EH (cell line): Measurements from ENCODE around the gene INSYN2B.

Source experiments
- DNase-seq: peaks from one replicate; pipeline ENCODE4 v3.0.0-alpha.2; 2015; ENCODE audit warnings: low read depth

The INSYN2B gene

GRCh38 chr5:169980418-169981053 lies at the start of gene INSYN2B:
Gene INSYN2B, minus strand, starts transcription at chr5:169980495. Its CDS starts 96,597 bp downstream, at chr5:169883898.
- DNase-seq, result peak; percentile 87

- no peak for DNase-seq
Measured at GRCh38 chr5:170028124-170028523, 47.8 kb upstream of the INSYN2B start.

GRCh38 chr5:170025853-170026252 lies 45.6 kb upstream of the INSYN2B start:
- DNase-seq, result no peak

GRCh38 chr5:170021506-170021905 lies 41.2 kb upstream of the INSYN2B start:
- no peak for DNase-seq

GRCh38 chr5:170020423-170020822 lies 40.1 kb upstream of the INSYN2B start:
- DNase-seq, result no peak

DNA sequence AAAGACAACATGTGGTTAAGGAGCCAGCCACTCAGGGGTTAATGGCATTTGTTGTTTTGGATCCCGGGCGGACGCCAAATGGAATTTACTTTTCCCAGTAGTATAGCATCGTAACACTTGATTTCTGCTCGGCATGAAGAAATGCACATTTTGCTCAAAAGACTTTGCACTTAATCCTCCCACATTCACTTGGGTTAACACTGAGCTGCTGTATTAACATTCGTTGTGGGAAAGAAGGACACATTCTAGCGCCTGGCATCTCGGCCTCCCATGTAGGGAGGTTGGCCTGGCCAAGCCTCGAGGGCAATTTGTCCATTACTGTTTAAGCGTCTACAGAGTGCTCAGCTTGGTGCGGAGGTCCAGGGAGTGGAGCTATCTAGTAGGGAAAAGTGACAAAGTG lies 32.3 kb upstream of the INSYN2B start:
- DNase-seq, result no peak

DNA sequence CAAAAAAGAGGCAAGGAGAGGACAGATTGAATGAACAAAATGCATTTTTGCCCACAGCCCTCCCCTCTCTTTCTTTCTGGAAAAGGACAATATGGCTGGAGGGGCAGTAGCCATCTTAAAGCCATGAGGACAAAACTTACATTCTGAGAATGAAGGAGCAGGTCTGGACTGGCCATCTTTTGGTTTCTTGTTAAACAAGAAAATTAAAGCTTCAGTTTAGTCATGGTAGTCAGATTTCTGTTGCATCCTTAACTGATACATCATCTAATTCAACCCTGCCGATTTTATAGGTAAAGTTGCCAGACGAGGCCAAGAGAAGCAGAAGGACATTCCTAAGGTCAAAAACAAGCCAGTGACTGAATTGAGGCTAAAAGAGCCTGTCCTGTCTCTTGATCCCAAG lies 31.5 kb upstream of the INSYN2B start:
- DNase-seq, result no peak

DNA sequence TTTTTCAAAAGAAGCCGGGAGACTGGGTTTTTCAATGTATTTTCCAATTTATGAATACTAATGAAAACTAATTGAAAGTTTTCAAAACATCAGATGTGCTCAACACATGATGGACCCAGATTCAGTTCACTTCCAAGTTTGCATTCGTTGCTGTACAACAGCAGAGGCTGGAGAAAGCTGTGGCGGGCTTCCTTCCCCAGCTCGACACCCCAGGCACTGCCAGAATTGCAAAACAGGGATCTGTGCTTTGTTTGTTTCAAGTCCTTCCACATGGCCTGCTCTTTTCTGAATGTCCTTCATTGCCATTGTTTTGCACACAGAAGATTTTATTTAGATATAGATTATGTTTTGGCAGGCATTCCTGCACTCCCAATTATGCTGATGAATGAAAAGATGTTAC lies 30.3 kb upstream of the INSYN2B start:
- DNase-seq, result no peak

GRCh38 chr5:170008376-170008775 lies 28.1 kb upstream of the INSYN2B start:
- no peak for DNase-seq

DNA sequence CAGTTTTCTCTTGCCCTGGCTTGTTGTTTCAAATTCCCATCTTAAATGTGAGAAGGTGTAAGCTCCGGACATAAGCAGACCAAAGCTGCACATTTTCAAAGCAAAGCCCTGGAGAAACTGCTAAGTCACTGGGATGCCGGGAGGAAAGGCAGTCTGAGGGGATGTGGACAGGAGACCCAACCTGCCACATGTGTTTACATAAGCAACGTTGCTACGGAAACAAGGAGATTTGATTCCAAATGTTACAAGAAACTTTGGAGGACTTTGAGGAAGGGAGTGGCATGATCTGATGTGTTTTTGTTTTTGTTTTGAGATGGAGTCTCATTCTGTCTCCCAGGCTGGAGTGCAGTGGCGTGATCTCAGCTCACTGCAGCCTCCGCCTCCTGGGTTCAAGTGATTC lies 25.7 kb upstream of the INSYN2B start:
- DNase-seq, result no peak

DNA sequence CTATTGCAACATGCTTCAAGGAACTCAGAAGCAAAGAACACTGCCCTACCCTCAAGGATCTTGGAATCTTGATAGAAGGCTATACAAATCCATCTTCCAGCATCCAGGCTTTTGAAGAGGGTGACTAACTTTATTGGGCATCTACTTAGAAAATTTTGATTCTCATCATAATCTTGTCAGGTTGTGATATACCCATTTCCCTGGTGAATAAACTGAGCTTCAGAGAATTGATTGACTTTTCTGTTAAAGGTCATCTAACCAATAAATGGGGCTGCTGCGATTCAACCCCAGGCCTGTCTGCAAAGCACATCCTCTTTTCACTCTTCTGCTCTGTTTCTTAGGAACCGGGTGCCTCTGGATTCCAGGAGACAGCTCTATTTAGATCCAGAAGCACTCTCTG lies 19.9 kb upstream of the INSYN2B start:
- no peak for DNase-seq

GRCh38 chr5:169999621-170000020 lies 19.3 kb upstream of the INSYN2B start:
- no peak for DNase-seq

DNA sequence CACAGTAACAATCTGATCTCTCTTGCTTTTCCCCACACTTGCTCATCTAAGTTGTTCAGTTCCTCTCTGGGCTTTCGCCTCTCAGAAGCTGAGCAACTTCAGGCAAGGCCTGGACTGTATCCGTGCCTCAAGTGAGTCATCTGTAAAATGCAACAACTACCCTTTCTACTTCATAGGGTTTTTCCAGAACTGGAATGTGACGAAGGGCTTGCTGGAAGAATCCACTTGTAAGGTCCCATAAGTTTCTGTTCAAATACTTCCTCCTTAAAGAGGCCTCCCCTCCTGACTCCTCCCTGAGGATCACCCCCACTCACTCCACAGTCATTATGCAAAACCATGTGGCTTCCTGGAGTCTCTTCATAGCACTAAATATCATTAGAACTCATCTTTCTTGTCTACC lies 17.5 kb upstream of the INSYN2B start:
- no peak for DNase-seq

GRCh38 chr5:169993485-169993790 lies 13.1 kb upstream of the INSYN2B start:
- DNase-seq, result no peak

DNA sequence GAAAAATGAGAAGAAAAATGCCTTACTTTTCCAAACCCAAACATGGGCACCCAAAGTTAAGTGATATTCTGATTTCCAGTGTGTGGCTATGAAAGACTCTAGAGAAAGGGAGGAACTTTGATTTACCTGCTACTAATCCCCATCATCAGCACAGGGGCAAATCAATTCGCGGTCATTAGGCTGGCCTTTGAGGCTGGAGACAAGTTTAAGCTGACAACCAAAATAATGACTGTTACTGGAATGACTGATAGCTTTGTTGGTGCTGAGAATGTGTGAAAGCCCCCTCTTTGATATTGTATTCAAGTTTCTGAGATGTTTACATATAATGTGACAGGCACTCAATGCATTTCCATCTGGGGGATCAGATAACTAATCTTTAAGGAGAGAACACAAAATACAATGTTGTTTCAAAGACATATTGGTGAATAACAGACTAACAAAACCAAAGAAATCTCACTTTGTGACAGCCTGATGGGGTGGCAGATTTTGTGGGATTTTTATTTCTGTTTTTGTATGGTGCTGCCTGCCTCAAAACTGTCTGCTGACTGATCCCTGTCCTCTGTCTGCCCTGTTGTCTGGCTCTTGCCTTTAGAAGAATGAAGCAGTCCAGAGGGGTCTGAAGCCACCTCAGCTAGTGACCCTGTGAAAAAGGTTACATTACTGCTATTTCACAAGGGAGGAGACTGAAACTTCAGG lies 12.6 kb upstream of the INSYN2B start:
- no peak for DNase-seq

- no peak for DNase-seq
Measured at GRCh38 chr5:169991115-169991869, 11.0 kb upstream of the INSYN2B start.

DNA sequence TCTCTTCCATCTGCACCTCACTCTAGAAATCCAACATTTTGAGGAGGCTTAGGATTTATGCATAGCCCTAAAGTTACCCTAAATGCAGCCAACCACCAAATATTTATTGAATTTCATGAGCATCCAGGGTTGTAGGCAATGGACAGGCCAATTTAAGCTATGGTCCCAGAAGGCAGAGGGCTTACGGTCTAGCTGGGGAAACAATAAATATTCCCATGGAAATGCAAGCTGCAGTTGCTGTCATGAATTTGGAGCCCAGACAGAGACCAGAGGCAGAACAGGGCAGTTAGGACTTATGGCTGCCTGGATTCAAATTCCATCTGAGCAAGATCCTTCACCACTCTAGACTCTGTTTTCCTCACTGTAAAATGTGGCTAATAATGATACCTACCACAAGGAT lies 9.1 kb upstream of the INSYN2B start:
- no peak for DNase-seq

GRCh38 chr5:169988947-169989346 lies 8.7 kb upstream of the INSYN2B start:
- DNase-seq, result no peak

DNA sequence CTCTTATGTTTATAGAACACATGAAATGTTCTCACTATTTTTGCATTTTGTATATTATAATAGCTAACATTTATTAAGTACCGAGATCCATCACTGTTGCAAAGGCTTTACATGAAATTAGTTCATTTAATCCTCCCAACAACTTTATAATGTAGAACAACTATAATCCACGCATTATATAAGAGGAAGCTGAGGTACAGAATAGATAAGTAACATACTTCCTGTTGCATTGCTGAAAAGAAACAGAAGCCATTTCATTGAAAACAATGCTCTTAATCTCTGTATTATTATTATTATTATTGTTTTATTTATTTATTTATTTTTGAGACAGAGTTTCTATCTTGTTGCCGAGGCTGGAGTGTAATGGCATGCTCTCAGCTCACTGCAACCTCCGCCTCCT lies 7.9 kb upstream of the INSYN2B start:
- DNase-seq, result no peak

GRCh38 chr5:169979871-169980270 lies 424 bp downstream of the INSYN2B start:
- peak; percentile 42 for DNase-seq

DNA sequence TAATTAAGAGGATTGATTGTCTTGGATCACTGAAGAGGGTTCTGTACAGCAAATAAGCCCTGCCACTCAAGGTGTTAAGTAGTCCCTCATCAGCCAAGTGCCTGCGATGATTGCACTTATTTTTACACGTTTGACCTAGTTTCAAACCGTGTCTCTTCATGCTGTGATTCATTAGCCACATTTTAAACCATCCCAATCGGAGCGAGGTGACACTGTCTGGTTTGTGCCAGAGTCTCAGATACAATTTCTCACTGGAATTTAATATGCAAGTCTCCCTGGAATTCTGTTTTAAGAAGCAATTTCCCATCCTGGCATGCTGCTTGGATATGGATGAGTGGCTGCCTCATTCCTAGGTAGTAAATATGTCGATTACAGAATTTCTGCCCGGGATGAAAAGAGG lies 1.6 kb downstream of the INSYN2B start:
- peak; percentile 52 for DNase-seq

GRCh38 chr5:169974121-169974770 lies 6.0 kb downstream of the INSYN2B start:
- no peak for DNase-seq

DNA sequence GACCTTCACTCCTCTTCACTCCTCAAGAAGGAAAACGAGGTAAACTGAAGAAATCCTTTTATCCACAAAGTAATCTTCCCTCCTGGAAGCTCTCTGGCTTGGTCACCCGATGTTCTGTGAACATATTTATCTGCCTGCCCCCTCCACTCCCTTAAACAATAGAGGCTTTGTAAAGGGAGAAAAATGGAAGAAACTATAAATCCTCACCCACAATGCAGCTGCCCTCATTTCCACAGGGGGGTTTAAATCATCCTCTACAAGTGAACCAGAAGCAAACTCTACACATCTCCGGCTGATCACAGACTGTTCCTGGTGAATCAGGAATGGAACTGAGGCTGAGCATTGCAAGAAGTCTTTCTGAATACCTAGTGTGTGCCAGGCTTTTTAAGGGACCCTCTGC lies 7.2 kb downstream of the INSYN2B start:
- DNase-seq, result no peak
